NOMO-1 treated with DMSO at 0.1 percent for 48 hours (cell line): ENCODE data around the gene UNCX.
"Not testable (repeated sequence)": the region's sequence is repeated elsewhere in the genome, so short reads cannot be mapped to it uniquely, and the experiment has no call there.

Source experiments
- DNase-seq: peaks from one replicate; lab custom pipeline; 2025; ENCODE audit not compliant: unreplicated experiment; lab: John Stamatoyannopoulos, UW

The UNCX gene

GRCh38 chr7:1232623-1233332, at the start of gene UNCX:
UNCX (plus strand) TSS chr7:1232872; CDS start chr7:1233018, 146 bp downstream.
- DNase-seq = no peak

- no peak for DNase-seq
These were observed 45.5 kb upstream of the UNCX start for GRCh38 chr7:1187127-1187526.

GRCh38 chr7:1188720-1189294, 43.9 kb upstream of the UNCX start:
- DNase-seq = no peak

- DNase-seq = no peak
These were observed 42.5 kb upstream of the UNCX start for GRCh38 chr7:1189986-1190772.

GRCh38 chr7:1192171-1192676, 40.4 kb upstream of the UNCX start:
- DNase-seq = peak; percentile 94

GRCh38 chr7:1193593-1194424, 38.9 kb upstream of the UNCX start:
- no peak for DNase-seq

- DNase-seq = not testable (repeated sequence)
These were observed 36.2 kb upstream of the UNCX start for GRCh38 chr7:1196441-1196840.

- DNase-seq = no peak
These were observed 35.7 kb upstream of the UNCX start for GRCh38 chr7:1196950-1197349.

GRCh38 chr7:1197997-1198625, 34.6 kb upstream of the UNCX start:
- no peak for DNase-seq

GRCh38 chr7:1200045-1200444, 32.6 kb upstream of the UNCX start:
- no peak for DNase-seq

- DNase-seq = no peak
These were observed 30.8 kb upstream of the UNCX start for GRCh38 chr7:1201916-1202315.

GRCh38 chr7:1202914-1203313, 29.8 kb upstream of the UNCX start:
- DNase-seq = not testable (repeated sequence)

- DNase-seq = no peak
These were observed 28.1 kb upstream of the UNCX start for GRCh38 chr7:1204460-1205140.

- DNase-seq = not testable (repeated sequence)
These were observed 26.9 kb upstream of the UNCX start for GRCh38 chr7:1205742-1206141.

GRCh38 chr7:1209097-1209496, 23.6 kb upstream of the UNCX start:
- DNase-seq = no peak

- no peak for DNase-seq
These were observed 22.2 kb upstream of the UNCX start for GRCh38 chr7:1210321-1210978.

- no peak for DNase-seq
These were observed 21.6 kb upstream of the UNCX start for GRCh38 chr7:1210979-1211608.

GRCh38 chr7:1211611-1212010, 21.1 kb upstream of the UNCX start:
- DNase-seq = no peak

- not testable (repeated sequence) for DNase-seq
These were observed 20.6 kb upstream of the UNCX start for GRCh38 chr7:1212025-1212424.
